Astrocyte (in vitro differentiated cells and primary cell): Measurements from ENCODE around the gene TBC1D22B.

ENCODE experiments used
- CTCF ChIP-seq: IDR thresholded peaks from 2 replicates; pipeline ENCODE4 v1.5.1; 2011; ENCODE audit warnings: low read depth, mild to moderate bottlenecking, inconsistent platforms, low read length, moderate library complexity; ENCODE audit not compliant: insufficient read depth
- EZH2 ChIP-seq: IDR thresholded peaks from 2 replicates; pipeline ENCODE4 v1.6.1; 2012; ENCODE audit warnings: mild to moderate bottlenecking, low read length, inconsistent platforms; ENCODE audit not compliant: insufficient read depth

GRCh38 chr6:37372116-37372515 lies 114.5 kb downstream of the TBC1D22B start:
- TF ChIP-seq CTCF (no peak), EZH2 (no peak)
